GM19023 (cell line): ENCODE data around the gene TOR2A.
"Not testable (repeated sequence)": the region's sequence is repeated elsewhere in the genome, so short reads cannot be mapped to it uniquely, and the experiment has no call there.

ENCODE experiments used
- ATAC-seq: cut with Tn5 transposase; IDR thresholded peaks from one replicate; pipeline ENCODE4 v1.9.1; 2021; ENCODE audit warnings: mild to moderate bottlenecking, moderate library complexity; ENCODE audit not compliant: unreplicated experiment

The TOR2A gene

GRCh38 chr9:127769101-127769500, 34.0 kb upstream of the TOR2A start:
- no peak for ATAC-seq

- ATAC-seq, result no peak
Observed at GRCh38 chr9:127768698-127769097, 33.6 kb upstream of the TOR2A start.

GRCh38 chr9:127767909-127768331, 32.8 kb upstream of the TOR2A start:
- no peak for ATAC-seq

GRCh38 chr9:127767410-127767809, 32.3 kb upstream of the TOR2A start:
- ATAC-seq, result no peak

- no peak for ATAC-seq
Observed at GRCh38 chr9:127765418-127765817, 30.3 kb upstream of the TOR2A start.

- no peak for ATAC-seq
Observed at GRCh38 chr9:127763918-127764384, 28.9 kb upstream of the TOR2A start.

GRCh38 chr9:127762111-127762676, 27.1 kb upstream of the TOR2A start:
- ATAC-seq, result no peak

GRCh38 chr9:127761491-127761956, 26.4 kb upstream of the TOR2A start:
- ATAC-seq, result no peak

- ATAC-seq, result no peak
Observed at GRCh38 chr9:127761061-127761460, 26.0 kb upstream of the TOR2A start.

GRCh38 chr9:127758843-127759242, 23.7 kb upstream of the TOR2A start:
- no peak for ATAC-seq

GRCh38 chr9:127756776-127757175, 21.7 kb upstream of the TOR2A start:
- not testable (repeated sequence) for ATAC-seq

- no peak for ATAC-seq
Observed at GRCh38 chr9:127756233-127756632, 21.1 kb upstream of the TOR2A start.

GRCh38 chr9:127755061-127756060, 20.3 kb upstream of the TOR2A start:
- ATAC-seq, result no peak

- no peak for ATAC-seq
Observed at GRCh38 chr9:127754099-127755060, 19.3 kb upstream of the TOR2A start.

GRCh38 chr9:127753622-127754021, 18.5 kb upstream of the TOR2A start:
- ATAC-seq, result no peak

GRCh38 chr9:127753148-127753547, 18.1 kb upstream of the TOR2A start:
- no peak for ATAC-seq

GRCh38 chr9:127751269-127752054, 16.4 kb upstream of the TOR2A start:
- ATAC-seq, result no peak

- no peak for ATAC-seq
Observed at GRCh38 chr9:127749090-127749787, 14.1 kb upstream of the TOR2A start.

GRCh38 chr9:127746959-127747569, 12.0 kb upstream of the TOR2A start:
- no peak for ATAC-seq
